Measurements from ENCODE around the gene FYCO1. TPM values are rescaled to one million over a fixed set of nuclear protein-coding genes. Genes with fewer than 3 reads are reported as not detected.

FYCO1 gene
- total RNA-seq, 1 donor from 2014 or later: 56.2 TPM

DNA sequence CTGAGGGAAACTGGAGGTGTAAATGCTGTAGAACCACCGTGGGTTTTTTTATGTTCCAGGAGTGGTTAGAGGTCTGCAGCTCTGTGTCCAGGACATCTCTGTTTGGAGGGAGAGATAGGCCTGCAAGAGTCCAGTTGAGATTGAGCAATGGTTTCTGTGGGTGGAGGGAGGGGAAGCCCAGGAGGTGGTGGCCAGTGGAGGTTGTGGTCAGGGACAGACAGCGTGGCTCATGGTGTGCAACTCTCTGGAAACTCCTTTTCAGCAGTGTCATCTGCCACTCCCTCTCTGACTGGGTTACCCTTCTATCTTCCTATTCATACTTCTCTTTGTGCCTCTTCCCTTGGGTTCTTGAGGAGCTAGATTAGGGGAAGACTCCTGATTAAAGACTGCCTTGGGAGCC lies 22.1 kb upstream of the FYCO1 start:
- no peaks in the 10 kb centered on the region for H3K9me3 ChIP-seq
- H3K27me3 ChIP-seq: no peaks in the 10 kb centered on the region
- H3K27ac ChIP-seq: no peak overlapping the region
- TF ChIP-seq, protein P1, sequence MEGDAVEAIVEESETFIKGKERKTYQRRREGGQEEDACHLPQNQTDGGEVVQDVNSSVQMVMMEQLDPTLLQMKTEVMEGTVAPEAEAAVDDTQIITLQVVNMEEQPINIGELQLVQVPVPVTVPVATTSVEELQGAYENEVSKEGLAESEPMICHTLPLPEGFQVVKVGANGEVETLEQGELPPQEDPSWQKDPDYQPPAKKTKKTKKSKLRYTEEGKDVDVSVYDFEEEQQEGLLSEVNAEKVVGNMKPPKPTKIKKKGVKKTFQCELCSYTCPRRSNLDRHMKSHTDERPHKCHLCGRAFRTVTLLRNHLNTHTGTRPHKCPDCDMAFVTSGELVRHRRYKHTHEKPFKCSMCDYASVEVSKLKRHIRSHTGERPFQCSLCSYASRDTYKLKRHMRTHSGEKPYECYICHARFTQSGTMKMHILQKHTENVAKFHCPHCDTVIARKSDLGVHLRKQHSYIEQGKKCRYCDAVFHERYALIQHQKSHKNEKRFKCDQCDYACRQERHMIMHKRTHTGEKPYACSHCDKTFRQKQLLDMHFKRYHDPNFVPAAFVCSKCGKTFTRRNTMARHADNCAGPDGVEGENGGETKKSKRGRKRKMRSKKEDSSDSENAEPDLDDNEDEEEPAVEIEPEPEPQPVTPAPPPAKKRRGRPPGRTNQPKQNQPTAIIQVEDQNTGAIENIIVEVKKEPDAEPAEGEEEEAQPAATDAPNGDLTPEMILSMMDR (IDR thresholded peaks at IDR 0.05): no peak
- DNase-seq (ENCODE audit: low spot score in 2 of 2): no peak
- H3K36me3 ChIP-seq: no peaks in the 10 kb centered on the region
- intact Hi-C loops (cut with DNase I): no loop called here
- H3K4me1 ChIP-seq: no peaks in the 10 kb centered on the region
- no peak overlapping the region for H3K4me3 ChIP-seq

DNA sequence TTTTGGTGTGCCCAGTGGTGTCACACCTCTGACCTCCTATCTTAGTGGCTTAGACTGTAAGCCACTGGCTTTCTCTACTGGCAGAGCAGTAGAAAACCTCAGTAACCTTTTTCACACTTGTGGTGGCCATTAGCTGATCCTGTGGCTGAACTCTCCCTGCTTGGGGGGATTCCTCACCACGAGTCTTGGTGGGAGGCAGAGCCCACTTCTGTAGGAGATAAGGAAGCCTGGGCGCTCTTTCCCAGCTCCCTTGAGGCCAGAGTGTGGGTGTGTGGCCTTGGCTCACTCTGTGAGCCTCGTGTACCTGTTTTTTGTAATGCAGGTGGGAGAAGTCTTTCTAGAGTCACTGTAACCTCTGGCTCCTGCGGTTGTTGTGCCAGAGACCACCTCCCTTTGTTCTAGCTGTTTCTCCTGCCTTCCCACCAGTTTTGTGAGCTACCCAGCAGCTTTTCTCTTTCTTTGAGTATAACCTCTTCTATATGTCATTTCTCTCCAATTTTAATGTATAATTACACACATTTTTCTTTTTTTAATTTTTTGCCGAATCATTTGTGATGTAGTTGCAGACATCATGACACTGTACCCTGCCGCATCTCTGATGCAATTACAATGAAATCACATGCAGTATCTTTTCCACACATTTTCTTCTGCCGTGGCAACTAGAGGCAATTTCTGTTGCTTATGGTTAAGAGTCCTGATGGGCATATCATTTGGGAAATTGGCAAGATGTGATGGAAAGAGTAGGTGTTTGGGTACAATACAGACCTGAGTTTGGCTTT lies 17.9 kb upstream of the FYCO1 start:
- H3K4me1 ChIP-seq: no peaks in the 10 kb centered on the region
- H3K9me3 ChIP-seq: no peaks in the 10 kb centered on the region
- no peaks in the 10 kb centered on the region for H3K27me3 ChIP-seq
- DNase-seq (ENCODE audit: low spot score in 2 of 2): no peak
- H3K36me3 ChIP-seq: no peaks in the 10 kb centered on the region
- no peak overlapping the region for H3K27ac ChIP-seq
- intact Hi-C loops (cut with DNase I): no loop called here
- no peak overlapping the region for H3K4me3 ChIP-seq
- TF ChIP-seq, protein P1 (IDR thresholded peaks at IDR 0.05): no peak

DNA sequence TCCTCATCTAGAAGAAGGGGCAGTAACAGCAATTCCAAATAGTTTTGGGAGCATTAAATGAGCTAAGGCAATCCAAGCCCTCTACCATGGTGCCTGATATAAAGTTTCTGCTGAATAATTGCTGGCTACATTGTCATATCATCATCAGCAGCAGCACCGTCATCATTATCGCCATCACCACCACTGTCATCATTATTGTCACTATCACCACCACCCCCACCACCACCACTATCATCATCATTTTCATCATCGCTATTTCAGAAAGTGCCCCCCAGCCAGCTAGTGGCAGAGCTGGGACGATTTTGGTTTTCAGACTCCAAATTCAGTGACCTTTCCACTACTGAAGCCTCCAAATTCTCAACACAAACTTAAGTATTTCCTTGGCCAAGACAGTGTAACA lies 16.6 kb upstream of the FYCO1 start:
- no peaks in the 10 kb centered on the region for H3K4me1 ChIP-seq
- H3K27ac ChIP-seq: no peak overlapping the region
- H3K9me3 ChIP-seq: no peaks in the 10 kb centered on the region
- intact Hi-C loops (cut with DNase I): no loop called here
- TF ChIP-seq, protein P1 (IDR thresholded peaks at IDR 0.05): no peak
- H3K27me3 ChIP-seq: no peaks in the 10 kb centered on the region
- DNase-seq (ENCODE audit: low spot score in 2 of 2): no peak
- no peaks in the 10 kb centered on the region for H3K36me3 ChIP-seq
- H3K4me3 ChIP-seq: no peak overlapping the region

DNA sequence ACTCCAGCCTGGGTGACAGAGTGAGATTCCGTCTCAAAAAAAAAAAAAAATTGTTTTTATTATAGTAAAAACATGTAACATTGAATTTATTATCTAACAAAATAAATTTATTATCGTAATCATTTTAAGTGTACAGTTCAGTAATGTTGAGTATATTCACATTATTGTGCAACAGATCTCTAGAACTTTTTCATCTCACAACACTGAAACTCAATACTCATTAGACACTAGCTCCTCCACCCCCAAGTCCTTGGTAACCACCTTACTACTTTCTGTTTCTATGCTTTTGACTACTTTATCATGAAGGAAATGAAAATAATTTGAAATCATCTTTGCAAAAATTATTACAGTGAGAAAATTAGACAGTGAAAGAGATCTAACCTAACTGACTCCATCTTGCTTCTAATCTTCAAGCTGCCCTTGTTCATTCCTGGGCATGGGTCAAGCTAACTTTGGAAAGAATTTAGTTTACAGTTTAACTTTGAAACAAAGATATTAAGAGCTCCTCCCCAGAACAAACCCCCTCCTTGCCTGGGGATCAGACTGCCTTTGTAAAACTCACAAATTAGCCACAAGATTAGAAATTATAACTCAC lies 15.0 kb upstream of the FYCO1 start:
- intact Hi-C loops (cut with DNase I): no loop called here
- H3K4me1 ChIP-seq: no peaks in the 10 kb centered on the region
- H3K27me3 ChIP-seq: no peaks in the 10 kb centered on the region
- H3K36me3 ChIP-seq: no peaks in the 10 kb centered on the region
- no peak overlapping the region for H3K27ac ChIP-seq
- H3K9me3 ChIP-seq: no peaks in the 10 kb centered on the region
- DNase-seq (ENCODE audit: low spot score in 2 of 2): no peak
- H3K4me3 ChIP-seq: no peak overlapping the region
- TF ChIP-seq, protein P1 (IDR thresholded peaks at IDR 0.05): no peak

DNA sequence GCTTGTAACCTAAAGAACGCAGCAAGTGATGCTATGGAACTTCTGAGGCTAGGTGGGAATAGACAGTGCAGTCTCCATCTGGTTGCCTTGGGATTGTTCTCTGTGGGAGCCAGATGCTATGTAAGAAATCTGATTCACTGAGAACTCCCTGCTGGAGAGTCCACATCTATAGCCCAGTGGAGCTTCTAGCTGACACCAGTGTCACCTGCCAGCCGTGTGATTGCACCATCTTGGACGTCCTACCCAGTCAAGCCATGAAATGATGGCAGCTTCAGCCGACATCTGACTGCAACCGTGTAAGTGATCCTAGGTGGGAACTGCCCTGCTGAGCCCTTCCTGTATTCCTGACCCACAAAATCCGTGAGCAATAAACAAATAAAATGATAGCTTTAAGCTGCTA lies 12.4 kb upstream of the FYCO1 start:
- TF ChIP-seq, protein P1 (IDR thresholded peaks at IDR 0.05): no peak
- H3K27ac ChIP-seq: no peak overlapping the region
- no peaks in the 10 kb centered on the region for H3K4me1 ChIP-seq
- no peaks in the 10 kb centered on the region for H3K27me3 ChIP-seq
- H3K9me3 ChIP-seq: no peaks in the 10 kb centered on the region
- H3K36me3 ChIP-seq: no peaks in the 10 kb centered on the region
- H3K4me3 ChIP-seq: no peak overlapping the region
- no peak for DNase-seq (ENCODE audit: low spot score in 2 of 2)
- intact Hi-C loops (cut with DNase I): no loop called here
